ENCODE data around the gene HAL.

Gene HAL

DNA sequence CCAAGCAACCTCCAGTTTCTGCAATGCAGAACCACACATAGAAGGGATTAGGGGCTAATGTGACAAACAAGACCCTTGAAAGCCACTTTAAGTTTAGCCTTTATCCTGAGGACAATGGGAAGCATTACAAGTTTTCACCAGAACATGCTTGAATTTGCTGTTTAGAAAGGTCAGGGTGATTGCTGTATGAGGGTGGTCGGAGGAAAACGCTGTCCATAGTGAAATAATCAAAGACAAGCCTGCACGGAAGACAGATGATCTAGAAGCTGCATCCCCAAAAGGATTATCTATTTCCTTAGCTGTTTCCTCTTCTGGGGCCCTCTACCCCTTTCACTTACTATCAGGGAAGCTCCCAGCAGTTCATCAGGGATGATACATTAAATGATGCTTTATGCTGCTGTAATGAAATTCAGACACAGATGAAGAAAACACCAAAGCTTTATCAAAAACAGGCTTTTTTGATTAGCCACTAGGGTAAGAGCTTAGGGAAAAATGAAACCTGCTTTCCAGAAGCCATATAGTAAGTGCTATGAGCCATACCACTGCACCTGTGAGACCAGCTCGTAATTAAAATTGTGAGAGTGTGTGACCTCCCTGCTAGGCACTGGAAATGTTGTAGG is 6.5 kb downstream of the HAL start:
- H3K27me3 ChIP-seq, result no peaks in the 10 kb centered on the region
- peaks cover 23 to 33% (median 24%) of the 10 kb centered on the region in 10 experiments for H3K4me1 ChIP-seq
- H3K27ac ChIP-seq, result no peak overlapping the region
- H3K4me3 ChIP-seq, result no peak overlapping the region
- H3K4me2 ChIP-seq, result peak overlapping the region; percentile 30 to 73 (median 50)
- no peak for TF ChIP-seq Cebpa-rat (IDR thresholded peaks at IDR 0.05)
- H4K20me1 ChIP-seq, result no peaks in the 10 kb centered on the region
- H3K9me3 ChIP-seq (replicated peaks in 1 of 11), result no peaks in the 10 kb centered on the region
- peaks cover 0 to 26% (median 0%) of the 10 kb centered on the region in 11 experiments; a peak in 6 of 22 replicates for H3K36me3 ChIP-seq
- no peak overlapping the region for H3K9ac ChIP-seq

DNA sequence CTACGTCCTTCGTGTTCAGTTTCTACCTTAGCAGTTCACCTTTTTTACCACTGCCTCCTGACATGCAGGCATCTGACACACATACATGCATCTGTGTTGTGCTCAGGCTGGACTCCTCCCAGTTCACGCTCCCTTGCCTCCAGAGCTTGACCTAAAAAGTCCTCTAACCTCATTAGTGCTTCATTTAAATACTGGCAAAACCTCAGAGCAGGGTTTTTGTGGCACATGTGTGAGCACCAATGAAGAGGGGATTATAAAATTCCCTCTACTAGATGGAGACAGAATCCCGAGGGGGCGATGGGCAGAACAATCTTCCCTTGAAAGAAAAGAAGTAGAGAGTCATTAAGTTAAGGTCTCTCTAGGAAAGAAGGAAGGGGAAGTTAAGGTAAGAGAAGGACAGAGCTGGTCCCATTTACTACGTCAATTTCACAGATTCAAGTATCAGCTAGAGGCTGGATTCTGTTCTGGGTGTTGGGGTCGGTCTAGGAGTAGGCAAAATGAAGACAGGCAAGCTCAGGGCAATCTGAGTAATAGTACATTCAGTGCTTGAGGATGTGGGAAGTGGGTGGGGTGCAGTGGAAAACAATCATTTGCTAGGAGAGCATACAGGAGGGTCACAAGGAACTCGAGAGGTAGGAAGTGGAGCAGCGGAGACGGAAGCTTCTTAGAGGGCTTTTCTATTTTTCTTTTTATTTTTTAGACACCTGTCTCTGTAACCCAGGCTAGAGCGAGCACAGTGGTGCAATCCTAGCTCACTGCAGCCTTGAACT is 7.5 kb downstream of the HAL start:
- TF ChIP-seq Cebpa-rat (IDR thresholded peaks at IDR 0.05), result no peak

DNA sequence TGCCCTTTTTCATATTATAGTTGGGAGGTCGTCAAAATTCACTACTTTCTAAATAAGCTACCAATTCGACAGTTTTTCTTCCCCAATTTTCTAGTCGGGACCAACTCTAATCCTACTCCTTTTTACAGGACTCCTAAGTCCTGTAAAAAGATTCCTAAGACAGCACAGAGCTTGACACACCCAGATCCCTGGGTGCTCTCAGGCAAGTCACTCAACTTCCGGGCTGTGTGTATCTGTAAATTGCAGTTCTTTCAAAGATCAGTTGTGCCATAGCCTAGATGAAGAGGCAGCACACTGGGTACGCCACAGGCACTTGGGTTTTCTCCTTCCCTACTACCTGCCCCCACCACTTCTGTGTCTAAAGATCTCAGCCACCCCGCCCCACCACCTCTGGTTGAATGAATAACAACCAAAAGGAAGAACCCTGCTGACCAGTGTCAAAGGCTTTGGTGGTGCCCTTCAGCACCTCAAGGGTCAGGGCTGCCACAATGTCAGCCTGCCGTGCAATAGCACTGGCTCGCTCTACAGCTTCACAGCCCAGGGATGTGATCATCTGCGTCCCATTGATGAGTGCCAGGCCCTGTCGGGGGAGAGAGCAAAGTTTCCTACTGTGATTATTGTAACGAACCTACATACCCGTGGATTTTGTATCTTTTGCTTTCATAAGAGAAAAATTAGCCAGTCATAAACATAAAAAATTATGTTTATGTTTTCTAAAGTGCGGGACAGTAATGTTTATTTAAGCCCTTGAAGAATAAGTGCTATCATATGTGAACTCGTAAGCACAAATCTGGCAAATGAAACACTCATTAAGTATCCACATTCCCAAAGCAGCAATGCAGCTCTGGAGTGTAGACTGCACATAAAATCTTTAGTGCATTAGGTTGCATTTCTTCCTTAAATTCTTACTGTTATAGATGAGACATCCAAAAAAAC is 9.2 kb downstream of the HAL start:
- H3K4me3 ChIP-seq, result no peak overlapping the region
- H3K9me3 ChIP-seq (replicated peaks in 1 of 11), result no peaks in the 10 kb centered on the region
- TF ChIP-seq Cebpa-rat (IDR thresholded peaks at IDR 0.05), result no peak
- peaks cover 16 to 26% (median 23%) of the 10 kb centered on the region in 10 experiments for H3K4me1 ChIP-seq
- no peaks in the 10 kb centered on the region for H4K20me1 ChIP-seq
- no peak overlapping the region for H3K4me2 ChIP-seq
- H3K36me3 ChIP-seq, result peaks cover 0 to 24% (median 0%) of the 10 kb centered on the region in 11 experiments; a peak in 5 of 22 replicates
- no peak overlapping the region for H3K9ac ChIP-seq
- H3K27ac ChIP-seq, result no peak overlapping the region
- H3K27me3 ChIP-seq, result no peaks in the 10 kb centered on the region

More for the DNA sequence above, 7.5 kb downstream of the HAL start:
- H3K4me1 ChIP-seq, result peaks cover 16 to 26% (median 23%) of the 10 kb centered on the region in 10 experiments
- peak overlapping the region; percentile 30 to 73 (median 50) for H3K4me2 ChIP-seq
- H3K27me3 ChIP-seq, result no peaks in the 10 kb centered on the region
- no peak overlapping the region; a peak in 1 of 22 replicates for H3K9ac ChIP-seq
- H3K36me3 ChIP-seq, result peaks cover 0 to 25% (median 0%) of the 10 kb centered on the region in 11 experiments; a peak in 6 of 22 replicates
- no peaks in the 10 kb centered on the region for H3K9me3 ChIP-seq (replicated peaks in 1 of 11)
- H3K27ac ChIP-seq, result no peak overlapping the region
- no peaks in the 10 kb centered on the region for H4K20me1 ChIP-seq
- H3K4me3 ChIP-seq, result no peak overlapping the region

DNA sequence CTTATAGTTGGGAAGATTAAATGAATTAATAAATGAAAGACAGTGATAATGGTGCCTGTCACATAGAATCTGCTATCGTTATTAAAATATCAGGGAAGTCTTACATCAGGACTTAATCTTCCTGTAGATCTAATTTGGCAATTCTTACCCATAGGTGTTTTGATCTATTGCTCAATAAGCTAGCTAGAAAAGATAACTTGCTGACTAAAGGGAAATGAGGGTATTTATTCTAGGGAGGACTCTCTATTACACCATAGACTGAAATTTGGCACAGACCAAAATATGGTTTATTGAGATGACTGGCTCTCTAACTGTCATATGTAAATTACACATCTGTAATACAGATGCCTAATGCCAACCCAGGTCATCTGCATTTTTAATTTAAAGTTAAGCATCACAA is 11.5 kb downstream of the HAL start:
- peaks cover 11 to 18% (median 17%) of the 10 kb centered on the region in 10 experiments for H3K4me1 ChIP-seq
- H3K9ac ChIP-seq, result no peak overlapping the region
- H3K4me2 ChIP-seq, result no peak overlapping the region
- no peaks in the 10 kb centered on the region for H3K9me3 ChIP-seq (replicated peaks in 1 of 11)
- no peak overlapping the region for H3K27ac ChIP-seq
- no peaks in the 10 kb centered on the region for H4K20me1 ChIP-seq
- no peaks in the 10 kb centered on the region for H3K27me3 ChIP-seq
- peaks cover 0 to 28% (median 0%) of the 10 kb centered on the region in 11 experiments; a peak in 4 of 22 replicates for H3K36me3 ChIP-seq
- TF ChIP-seq Cebpa-rat (IDR thresholded peaks at IDR 0.05), result no peak
- no peak overlapping the region for H3K4me3 ChIP-seq

DNA sequence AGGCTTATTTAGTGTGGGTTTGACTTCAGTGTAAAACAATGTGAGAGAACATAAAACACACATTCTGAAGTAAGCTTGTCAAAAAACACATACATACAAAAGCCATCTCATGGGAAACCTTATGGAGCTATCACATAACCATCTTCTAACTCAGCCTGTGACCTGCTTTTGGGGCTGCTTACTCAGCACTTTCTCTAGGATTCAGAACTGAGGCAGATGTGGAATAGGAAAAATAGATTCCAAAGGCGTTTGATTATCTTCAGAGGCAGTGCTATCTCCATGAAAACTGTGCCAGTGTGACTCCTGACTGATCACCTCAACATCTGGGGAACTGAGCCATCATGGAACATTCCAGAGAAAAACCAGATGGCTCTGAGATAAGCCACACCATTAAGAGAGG is 13.5 kb downstream of the HAL start:
- Histone ChIP-seq H3K36me3 (peaks cover 0 to 36% (median 0%) of the 10 kb centered on the region in 11 experiments; a peak in 4 of 22 replicates), H3K9me3 (replicated peaks in 1 of 11) (no peaks in the 10 kb centered on the region), H3K4me3 (no peak overlapping the region), H4K20me1 (no peaks in the 10 kb centered on the region), H3K9ac (no peak overlapping the region), H3K27me3 (no peaks in the 10 kb centered on the region), H3K4me2 (no peak overlapping the region), H3K27ac (no peak overlapping the region), H3K4me1 (no peaks in the 10 kb centered on the region)
- TF ChIP-seq Cebpa-rat (IDR thresholded peaks at IDR 0.05), result no peak

DNA sequence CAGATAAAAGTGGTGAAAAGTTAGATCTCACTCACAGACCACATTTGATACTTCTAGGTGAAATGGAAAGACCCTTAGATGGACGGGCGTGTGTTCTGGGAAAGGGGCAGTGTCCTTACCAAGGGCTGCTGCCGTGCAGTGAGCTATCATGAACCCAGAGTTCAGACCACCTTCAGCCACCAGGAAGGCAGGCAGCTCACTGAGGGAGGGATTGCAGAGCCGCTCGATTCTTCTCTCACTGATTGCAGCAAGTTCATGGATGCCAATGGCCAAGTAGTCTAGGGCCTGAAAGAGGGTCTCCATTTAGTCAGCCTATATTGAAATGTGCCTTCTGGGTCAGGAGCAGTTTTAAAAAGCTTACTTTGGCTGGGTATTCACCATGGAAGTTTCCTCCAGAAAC is 15.7 kb downstream of the HAL start:
- no peaks in the 10 kb centered on the region for H4K20me1 ChIP-seq
- H3K4me3 ChIP-seq, result no peak overlapping the region
- H3K4me2 ChIP-seq, result no peak overlapping the region
- H3K27me3 ChIP-seq, result no peaks in the 10 kb centered on the region
- H3K9me3 ChIP-seq (replicated peaks in 1 of 11), result no peaks in the 10 kb centered on the region
- H3K27ac ChIP-seq, result no peak overlapping the region
- H3K4me1 ChIP-seq, result no peaks in the 10 kb centered on the region
- TF ChIP-seq Cebpa-rat (IDR thresholded peaks at IDR 0.05), result no peak
- H3K36me3 ChIP-seq, result peaks cover 0 to 53% (median 0%) of the 10 kb centered on the region in 11 experiments; a peak in 6 of 22 replicates
- no peak overlapping the region for H3K9ac ChIP-seq

DNA sequence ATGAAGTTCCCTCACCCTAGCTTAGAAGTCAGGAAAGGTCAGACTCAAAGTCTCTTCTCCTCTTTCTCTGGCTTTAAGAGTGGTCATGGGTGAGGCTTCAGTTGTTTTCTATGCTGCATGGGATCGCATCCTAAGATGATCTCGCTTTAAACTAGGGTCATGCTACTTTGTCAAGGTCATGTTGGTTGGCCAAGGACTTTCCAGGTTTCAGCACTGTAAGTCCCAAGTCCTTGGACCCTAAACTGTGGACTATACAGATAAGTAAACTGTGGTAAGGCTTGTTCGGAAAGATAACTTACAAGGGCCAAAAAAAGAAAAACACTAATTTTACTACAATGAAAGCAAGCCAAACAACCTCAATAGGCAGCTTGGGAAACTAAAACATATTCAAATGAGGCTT is 17.4 kb downstream of the HAL start:
- Histone ChIP-seq H3K9ac (no peak overlapping the region), H3K4me2 (no peak overlapping the region), H3K9me3 (replicated peaks in 1 of 11) (no peaks in the 10 kb centered on the region), H3K4me1 (no peaks in the 10 kb centered on the region), H4K20me1 (no peaks in the 10 kb centered on the region), H3K27ac (no peak overlapping the region), H3K27me3 (no peaks in the 10 kb centered on the region), H3K36me3 (peaks cover 0 to 61% (median 0%) of the 10 kb centered on the region in 11 experiments; a peak in 8 of 22 replicates), H3K4me3 (no peak overlapping the region)
- TF ChIP-seq Cebpa-rat (IDR thresholded peaks at IDR 0.05), result no peak

DNA sequence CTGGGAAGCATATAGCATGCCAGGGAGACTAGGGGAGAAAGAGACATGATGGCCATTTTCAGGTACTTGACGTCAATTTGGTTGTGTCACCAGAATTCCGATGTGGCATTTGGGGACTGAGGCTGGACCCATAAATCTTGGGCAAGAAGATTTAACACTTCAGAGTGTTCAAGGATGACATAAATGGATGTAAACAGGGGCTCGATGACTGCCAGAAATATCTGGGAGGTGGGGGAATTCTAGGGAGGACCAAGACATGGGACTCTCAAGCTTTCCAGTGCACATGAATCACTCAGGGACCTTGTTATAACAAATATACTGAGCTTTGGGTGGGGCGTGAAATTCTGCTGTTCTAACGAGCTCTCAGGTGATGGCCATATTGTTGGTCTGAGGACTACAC is 17.8 kb downstream of the HAL start:
- Histone ChIP-seq H3K27me3 (no peaks in the 10 kb centered on the region), H3K4me1 (no peaks in the 10 kb centered on the region; a peak in 1 of 20 replicates), H3K27ac (no peak overlapping the region), H3K36me3 (peaks cover 0 to 58% (median 0%) of the 10 kb centered on the region in 11 experiments; a peak in 8 of 22 replicates), H3K4me3 (no peak overlapping the region), H4K20me1 (no peaks in the 10 kb centered on the region), H3K9me3 (replicated peaks in 1 of 11) (no peaks in the 10 kb centered on the region), H3K4me2 (no peak overlapping the region), H3K9ac (no peak overlapping the region)
- no peak for TF ChIP-seq Cebpa-rat (IDR thresholded peaks at IDR 0.05)

Measured in BLaER1 treated with 17β-estradiol and CSF1 and Interleukin-3, amounts not matched to agents 10 nM and 100 nM (cell line).